HG03442 (cell line): Measurements from ENCODE around the gene BBS9.
"Not testable (repeated sequence)": the region's sequence is repeated elsewhere in the genome, so short reads cannot be mapped to it uniquely, and the experiment has no call there.

ENCODE experiments used
- ATAC-seq: cut with Tn5 transposase; IDR thresholded peaks from one replicate; pipeline ENCODE4 v1.9.1; 2021; ENCODE audit warnings: mild to moderate bottlenecking, moderate library complexity; ENCODE audit not compliant: unreplicated experiment

The BBS9 gene

GRCh38 chr7:33271839-33272371, 142.5 kb downstream of the BBS9 start:
- ATAC-seq, result not testable (repeated sequence)

GRCh38 chr7:33273356-33273755, 144.0 kb downstream of the BBS9 start:
- ATAC-seq, result no peak

GRCh38 chr7:33276325-33276724, 147.0 kb downstream of the BBS9 start:
- no peak for ATAC-seq

- no peak for ATAC-seq
Measured at GRCh38 chr7:33276729-33277128, 147.4 kb downstream of the BBS9 start.

GRCh38 chr7:33278095-33278494, 148.7 kb downstream of the BBS9 start:
- no peak for ATAC-seq

GRCh38 chr7:33286501-33286900, 157.1 kb downstream of the BBS9 start:
- no peak for ATAC-seq

GRCh38 chr7:33287738-33288137, 158.4 kb downstream of the BBS9 start:
- ATAC-seq, result no peak

GRCh38 chr7:33298848-33299247, 169.5 kb downstream of the BBS9 start:
- no peak for ATAC-seq

GRCh38 chr7:33299425-33299824, 170.1 kb downstream of the BBS9 start:
- no peak for ATAC-seq

GRCh38 chr7:33300131-33300530, 170.8 kb downstream of the BBS9 start:
- ATAC-seq, result no peak

GRCh38 chr7:33300742-33301141, 171.4 kb downstream of the BBS9 start:
- no peak for ATAC-seq

GRCh38 chr7:33303978-33304557, 174.7 kb downstream of the BBS9 start:
- ATAC-seq, result not testable (repeated sequence)

- no peak for ATAC-seq
Measured at GRCh38 chr7:33307205-33307604, 177.8 kb downstream of the BBS9 start.

GRCh38 chr7:33310546-33310945, 181.2 kb downstream of the BBS9 start:
- ATAC-seq, result no peak

GRCh38 chr7:33325754-33326484, 196.6 kb downstream of the BBS9 start:
- no peak for ATAC-seq

GRCh38 chr7:33326485-33326848, 197.1 kb downstream of the BBS9 start:
- ATAC-seq, result no peak

GRCh38 chr7:33327427-33327826, 198.1 kb downstream of the BBS9 start:
- no peak for ATAC-seq

GRCh38 chr7:33334349-33334748, 205.0 kb downstream of the BBS9 start:
- no peak for ATAC-seq

GRCh38 chr7:33336820-33337219, 207.5 kb downstream of the BBS9 start:
- ATAC-seq, result no peak

GRCh38 chr7:33339074-33339790, 209.9 kb downstream of the BBS9 start:
- ATAC-seq, result no peak

GRCh38 chr7:33346055-33346454, 216.7 kb downstream of the BBS9 start:
- no peak for ATAC-seq

- ATAC-seq, result no peak
Measured at GRCh38 chr7:33350577-33350976, 221.2 kb downstream of the BBS9 start.
